SKM-1 treated with dmso at 0.1 percent for 144 hours (cell line): ENCODE measurements around the gene MAPKAP1.

Experiments
- DNase-seq: peaks from one replicate; lab custom pipeline; 2025; ENCODE audit not compliant: unreplicated experiment; lab: John Stamatoyannopoulos, UW

MAPKAP1 gene

GRCh38 chr9:125538092-125538473, 168.9 kb downstream of the MAPKAP1 start:
- no peak for DNase-seq

GRCh38 chr9:125537442-125538091, 169.4 kb downstream of the MAPKAP1 start:
- DNase-seq = no peak

GRCh38 chr9:125536776-125537175, 170.2 kb downstream of the MAPKAP1 start:
- no peak for DNase-seq

- DNase-seq = no peak
Measured at GRCh38 chr9:125536167-125536772, 170.7 kb downstream of the MAPKAP1 start.

- DNase-seq = no peak
Measured at GRCh38 chr9:125534971-125535701, 171.9 kb downstream of the MAPKAP1 start.

GRCh38 chr9:125532812-125533594, 174.0 kb downstream of the MAPKAP1 start:
- DNase-seq = no peak

- DNase-seq = no peak
Measured at GRCh38 chr9:125532412-125532811, 174.6 kb downstream of the MAPKAP1 start.

GRCh38 chr9:125529589-125530515, 177.2 kb downstream of the MAPKAP1 start:
- DNase-seq = no peak

- DNase-seq = no peak
Measured at GRCh38 chr9:125529107-125529506, 177.9 kb downstream of the MAPKAP1 start.

GRCh38 chr9:125527471-125528002, 179.5 kb downstream of the MAPKAP1 start:
- no peak for DNase-seq

GRCh38 chr9:125525921-125526631, 180.9 kb downstream of the MAPKAP1 start:
- no peak for DNase-seq

GRCh38 chr9:125524583-125525355, 182.2 kb downstream of the MAPKAP1 start:
- DNase-seq = no peak

GRCh38 chr9:125523681-125524080, 183.3 kb downstream of the MAPKAP1 start:
- no peak for DNase-seq

- DNase-seq = no peak
Measured at GRCh38 chr9:125522328-125522725, 184.7 kb downstream of the MAPKAP1 start.

GRCh38 chr9:125521462-125522327, 185.3 kb downstream of the MAPKAP1 start:
- DNase-seq = peak; percentile 32

GRCh38 chr9:125519734-125520133, 187.3 kb downstream of the MAPKAP1 start:
- no peak for DNase-seq

- DNase-seq = no peak
Measured at GRCh38 chr9:125517577-125517976, 189.4 kb downstream of the MAPKAP1 start.
